ENCODE measurements around the gene CFAP52.

GRCh38 chr17:9557857-9558256, 18.6 kb upstream of the CFAP52 start:
- TF ChIP-seq CTCF (IDR thresholded peaks at IDR 0.05) (no peak), POLR2A (IDR thresholded peaks at IDR 0.05) (no peak), POLR2AphosphoS5 (IDR thresholded peaks at IDR 0.05) (no peak)

All from prostate gland (tissue), 2 donors.